ENCODE measurements around the gene ZFYVE19. TPM values are rescaled to one million over a fixed set of nuclear protein-coding genes. Genes with fewer than 3 reads are reported as not detected.

ZFYVE19 gene
- total and polyA plus RNA-seq, 2 of the 13 experiments (the other 11 are each of a cell fraction or from before 2014, with no cell fraction given): 23.3 to 44.0 TPM

DNA sequence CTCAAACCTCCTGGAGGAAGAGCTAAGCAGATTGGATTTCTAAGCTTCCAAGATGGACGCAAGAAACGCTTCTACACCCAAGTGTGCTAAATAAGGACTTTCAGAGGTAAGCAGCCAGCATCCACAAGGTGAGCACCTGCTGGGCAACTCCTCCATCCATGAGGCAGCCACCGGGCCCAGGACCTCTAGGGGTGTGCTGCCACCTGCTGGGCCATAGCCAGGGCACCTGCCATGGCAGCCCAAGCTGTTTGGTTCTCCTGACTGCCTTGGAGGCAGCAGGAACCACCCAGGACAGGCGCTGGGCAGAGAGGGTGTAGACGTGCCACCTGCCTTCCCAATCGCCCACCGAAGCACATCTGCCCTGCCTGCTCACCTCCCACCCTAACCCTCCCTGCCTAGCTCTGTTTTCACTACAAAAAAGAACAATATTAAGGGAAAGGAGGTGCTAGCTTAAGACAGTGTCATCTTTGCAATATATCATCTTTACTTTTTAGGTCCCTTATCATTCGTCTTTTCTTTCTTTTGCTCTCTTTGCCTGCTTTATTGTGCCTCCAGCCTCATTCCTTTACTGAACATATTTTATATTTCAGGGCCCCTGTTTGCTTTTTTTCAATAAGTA lies 24.2 kb upstream of the ZFYVE19 start (continued):
- TF ChIP-seq, protein P1, sequence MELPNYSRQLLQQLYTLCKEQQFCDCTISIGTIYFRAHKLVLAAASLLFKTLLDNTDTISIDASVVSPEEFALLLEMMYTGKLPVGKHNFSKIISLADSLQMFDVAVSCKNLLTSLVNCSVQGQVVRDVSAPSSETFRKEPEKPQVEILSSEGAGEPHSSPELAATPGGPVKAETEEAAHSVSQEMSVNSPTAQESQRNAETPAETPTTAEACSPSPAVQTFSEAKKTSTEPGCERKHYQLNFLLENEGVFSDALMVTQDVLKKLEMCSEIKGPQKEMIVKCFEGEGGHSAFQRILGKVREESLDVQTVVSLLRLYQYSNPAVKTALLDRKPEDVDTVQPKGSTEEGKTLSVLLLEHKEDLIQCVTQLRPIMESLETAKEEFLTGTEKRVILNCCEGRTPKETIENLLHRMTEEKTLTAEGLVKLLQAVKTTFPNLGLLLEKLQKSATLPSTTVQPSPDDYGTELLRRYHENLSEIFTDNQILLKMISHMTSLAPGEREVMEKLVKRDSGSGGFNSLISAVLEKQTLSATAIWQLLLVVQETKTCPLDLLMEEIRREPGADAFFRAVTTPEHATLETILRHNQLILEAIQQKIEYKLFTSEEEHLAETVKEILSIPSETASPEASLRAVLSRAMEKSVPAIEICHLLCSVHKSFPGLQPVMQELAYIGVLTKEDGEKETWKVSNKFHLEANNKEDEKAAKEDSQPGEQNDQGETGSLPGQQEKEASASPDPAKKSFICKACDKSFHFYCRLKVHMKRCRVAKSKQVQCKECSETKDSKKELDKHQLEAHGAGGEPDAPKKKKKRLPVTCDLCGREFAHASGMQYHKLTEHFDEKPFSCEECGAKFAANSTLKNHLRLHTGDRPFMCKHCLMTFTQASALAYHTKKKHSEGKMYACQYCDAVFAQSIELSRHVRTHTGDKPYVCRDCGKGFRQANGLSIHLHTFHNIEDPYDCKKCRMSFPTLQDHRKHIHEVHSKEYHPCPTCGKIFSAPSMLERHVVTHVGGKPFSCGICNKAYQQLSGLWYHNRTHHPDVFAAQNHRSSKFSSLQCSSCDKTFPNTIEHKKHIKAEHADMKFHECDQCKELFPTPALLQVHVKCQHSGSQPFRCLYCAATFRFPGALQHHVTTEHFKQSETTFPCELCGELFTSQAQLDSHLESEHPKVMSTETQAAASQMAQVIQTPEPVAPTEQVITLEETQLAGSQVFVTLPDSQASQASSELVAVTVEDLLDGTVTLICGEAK (IDR thresholded peaks at IDR 0.05): no peak
- TF ChIP-seq, protein P1 (CRISPR knock-in tag; IDR thresholded peaks at IDR 0.05): no peak
- TF ChIP-seq, protein P2, sequence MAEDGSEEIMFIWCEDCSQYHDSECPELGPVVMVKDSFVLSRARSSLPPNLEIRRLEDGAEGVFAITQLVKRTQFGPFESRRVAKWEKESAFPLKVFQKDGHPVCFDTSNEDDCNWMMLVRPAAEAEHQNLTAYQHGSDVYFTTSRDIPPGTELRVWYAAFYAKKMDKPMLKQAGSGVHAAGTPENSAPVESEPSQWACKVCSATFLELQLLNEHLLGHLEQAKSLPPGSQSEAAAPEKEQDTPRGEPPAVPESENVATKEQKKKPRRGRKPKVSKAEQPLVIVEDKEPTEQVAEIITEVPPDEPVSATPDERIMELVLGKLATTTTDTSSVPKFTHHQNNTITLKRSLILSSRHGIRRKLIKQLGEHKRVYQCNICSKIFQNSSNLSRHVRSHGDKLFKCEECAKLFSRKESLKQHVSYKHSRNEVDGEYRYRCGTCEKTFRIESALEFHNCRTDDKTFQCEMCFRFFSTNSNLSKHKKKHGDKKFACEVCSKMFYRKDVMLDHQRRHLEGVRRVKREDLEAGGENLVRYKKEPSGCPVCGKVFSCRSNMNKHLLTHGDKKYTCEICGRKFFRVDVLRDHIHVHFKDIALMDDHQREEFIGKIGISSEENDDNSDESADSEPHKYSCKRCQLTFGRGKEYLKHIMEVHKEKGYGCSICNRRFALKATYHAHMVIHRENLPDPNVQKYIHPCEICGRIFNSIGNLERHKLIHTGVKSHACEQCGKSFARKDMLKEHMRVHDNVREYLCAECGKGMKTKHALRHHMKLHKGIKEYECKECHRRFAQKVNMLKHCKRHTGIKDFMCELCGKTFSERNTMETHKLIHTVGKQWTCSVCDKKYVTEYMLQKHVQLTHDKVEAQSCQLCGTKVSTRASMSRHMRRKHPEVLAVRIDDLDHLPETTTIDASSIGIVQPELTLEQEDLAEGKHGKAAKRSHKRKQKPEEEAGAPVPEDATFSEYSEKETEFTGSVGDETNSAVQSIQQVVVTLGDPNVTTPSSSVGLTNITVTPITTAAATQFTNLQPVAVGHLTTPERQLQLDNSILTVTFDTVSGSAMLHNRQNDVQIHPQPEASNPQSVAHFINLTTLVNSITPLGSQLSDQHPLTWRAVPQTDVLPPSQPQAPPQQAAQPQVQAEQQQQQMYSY (CRISPR knock-in tag; IDR thresholded peaks at IDR 0.05): no peak
- no peak for TF ChIP-seq ZNF616 (CRISPR knock-in tag; IDR thresholded peaks at IDR 0.05; ENCODE audit: low read depth)
- no peak for TF ChIP-seq HMG20B (CRISPR knock-in tag; conservative IDR thresholded peaks at IDR 0.05)
- TF ChIP-seq ZFP36 (IDR thresholded peaks at IDR 0.05; ENCODE audit: borderline replicate concordance, low read depth, low read length, partially characterized antibody): no peak
- TF ChIP-seq FOXO1 (CRISPR knock-in tag; IDR thresholded peaks at IDR 0.05): peak; percentile 56; the same call in 1 of the 2 replicates
- TF ChIP-seq TBX3 (IDR thresholded peaks at IDR 0.05; ENCODE audit: borderline replicate concordance): no peak
- no peak for TF ChIP-seq ZNF337 (CRISPR knock-in tag; IDR thresholded peaks at IDR 0.05; ENCODE audit: borderline replicate concordance, low read depth)
- TF ChIP-seq, protein P3, sequence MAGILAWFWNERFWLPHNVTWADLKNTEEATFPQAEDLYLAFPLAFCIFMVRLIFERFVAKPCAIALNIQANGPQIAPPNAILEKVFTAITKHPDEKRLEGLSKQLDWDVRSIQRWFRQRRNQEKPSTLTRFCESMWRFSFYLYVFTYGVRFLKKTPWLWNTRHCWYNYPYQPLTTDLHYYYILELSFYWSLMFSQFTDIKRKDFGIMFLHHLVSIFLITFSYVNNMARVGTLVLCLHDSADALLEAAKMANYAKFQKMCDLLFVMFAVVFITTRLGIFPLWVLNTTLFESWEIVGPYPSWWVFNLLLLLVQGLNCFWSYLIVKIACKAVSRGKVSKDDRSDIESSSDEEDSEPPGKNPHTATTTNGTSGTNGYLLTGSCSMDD (CRISPR knock-in tag; IDR thresholded peaks at IDR 0.05): no peak
- TF ChIP-seq SMARCC2 (IDR thresholded peaks at IDR 0.05): no peak
- TF ChIP-seq ZNF558 (CRISPR knock-in tag; IDR thresholded peaks at IDR 0.05; ENCODE audit: borderline replicate concordance): no peak
- TF ChIP-seq ZNF670 (CRISPR knock-in tag; IDR thresholded peaks at IDR 0.05; ENCODE audit: borderline replicate concordance): no peak
- no peak for TF ChIP-seq ZNF367 (CRISPR knock-in tag; IDR thresholded peaks at IDR 0.05; ENCODE audit: borderline replicate concordance)

Measured in HepG2 (cell line).